ENCODE results near the gene SMIM10L2A. TPM values are rescaled to one million over a fixed set of nuclear protein-coding genes. Genes with fewer than 3 reads are reported as not detected.

The SMIM10L2A gene
- total and polyA plus RNA-seq, 2 donors (not counting 1 experiment from before 2014, with no cell fraction given): 0.02 to 0.66 TPM

DNA sequence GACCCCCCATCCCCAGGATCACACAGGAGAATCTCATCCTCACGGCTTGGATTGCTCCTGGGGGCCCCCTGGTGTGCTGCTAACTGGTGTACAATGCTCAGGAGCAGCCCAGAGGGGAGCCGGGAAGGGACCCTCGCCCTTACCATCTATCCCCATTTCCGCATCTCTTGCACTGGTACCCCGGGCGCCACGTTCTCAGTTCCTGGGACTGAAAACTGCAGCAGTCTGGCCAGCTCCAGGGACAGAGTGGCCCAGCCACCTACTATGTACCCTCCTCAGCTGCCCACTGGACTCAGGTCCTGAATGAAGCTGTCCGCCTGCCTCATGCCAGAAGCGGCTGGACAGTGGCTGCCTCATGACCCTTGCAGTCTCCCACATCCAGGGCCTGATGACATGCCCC is 2.7 kb downstream of the SMIM10L2A start:
- H3K4me1 ChIP-seq (ENCODE audit: control insufficient read depth, extremely low read depth, insufficient read depth, low read length): no peaks in the 10 kb centered on the region
- H3K27me3 ChIP-seq (ENCODE audit: control insufficient read depth, insufficient read depth, low read length): no peaks in the 10 kb centered on the region
- H3K4me2 ChIP-seq (ENCODE audit: extremely low read depth, insufficient read depth, low read length): no peak overlapping the region
- no peaks in the 10 kb centered on the region for H4K20me1 ChIP-seq (ENCODE audit: control insufficient read depth, extremely low read depth, insufficient read depth, low read length)
- H2AFZ ChIP-seq (ENCODE audit: low read length): no peak overlapping the region
- no peak for TF ChIP-seq EZH2 (IDR thresholded peaks at IDR 0.05; ENCODE audit: low read length, missing control alignments)
- TF ChIP-seq, protein P1, sequence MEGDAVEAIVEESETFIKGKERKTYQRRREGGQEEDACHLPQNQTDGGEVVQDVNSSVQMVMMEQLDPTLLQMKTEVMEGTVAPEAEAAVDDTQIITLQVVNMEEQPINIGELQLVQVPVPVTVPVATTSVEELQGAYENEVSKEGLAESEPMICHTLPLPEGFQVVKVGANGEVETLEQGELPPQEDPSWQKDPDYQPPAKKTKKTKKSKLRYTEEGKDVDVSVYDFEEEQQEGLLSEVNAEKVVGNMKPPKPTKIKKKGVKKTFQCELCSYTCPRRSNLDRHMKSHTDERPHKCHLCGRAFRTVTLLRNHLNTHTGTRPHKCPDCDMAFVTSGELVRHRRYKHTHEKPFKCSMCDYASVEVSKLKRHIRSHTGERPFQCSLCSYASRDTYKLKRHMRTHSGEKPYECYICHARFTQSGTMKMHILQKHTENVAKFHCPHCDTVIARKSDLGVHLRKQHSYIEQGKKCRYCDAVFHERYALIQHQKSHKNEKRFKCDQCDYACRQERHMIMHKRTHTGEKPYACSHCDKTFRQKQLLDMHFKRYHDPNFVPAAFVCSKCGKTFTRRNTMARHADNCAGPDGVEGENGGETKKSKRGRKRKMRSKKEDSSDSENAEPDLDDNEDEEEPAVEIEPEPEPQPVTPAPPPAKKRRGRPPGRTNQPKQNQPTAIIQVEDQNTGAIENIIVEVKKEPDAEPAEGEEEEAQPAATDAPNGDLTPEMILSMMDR (conservative IDR thresholded peaks at IDR 0.05 in 1 of 2, IDR thresholded peaks at IDR 0.05 in 1 of 2; ENCODE audit: low read depth in 1 of 2, low read length in 2 of 2): no peak
- no peak overlapping the region for H3K4me3 ChIP-seq (replicated peaks in 1 of 4; ENCODE audit: control extremely low read depth in 1 of 4, insufficient read depth in 1 of 4, low read depth in 3 of 4, low read length in 4 of 4)
- no peak overlapping the region for H3K9ac ChIP-seq (ENCODE audit: insufficient read depth, low read length)
- no peaks in the 10 kb centered on the region for H3K36me3 ChIP-seq (ENCODE audit: control insufficient read depth, insufficient read depth, low read length)
- H3K9me3 ChIP-seq (ENCODE audit: control insufficient read depth, insufficient read depth, low read depth, low read length): no peaks in the 10 kb centered on the region
- no peak overlapping the region for H3K27ac ChIP-seq (ENCODE audit: insufficient read depth, low read length)
- DNase-seq (ENCODE audit: low read depth in 2 of 2): no peak
- no peaks in the 10 kb centered on the region for H3K79me2 ChIP-seq (ENCODE audit: control insufficient read depth, insufficient read depth, low read length)

DNA sequence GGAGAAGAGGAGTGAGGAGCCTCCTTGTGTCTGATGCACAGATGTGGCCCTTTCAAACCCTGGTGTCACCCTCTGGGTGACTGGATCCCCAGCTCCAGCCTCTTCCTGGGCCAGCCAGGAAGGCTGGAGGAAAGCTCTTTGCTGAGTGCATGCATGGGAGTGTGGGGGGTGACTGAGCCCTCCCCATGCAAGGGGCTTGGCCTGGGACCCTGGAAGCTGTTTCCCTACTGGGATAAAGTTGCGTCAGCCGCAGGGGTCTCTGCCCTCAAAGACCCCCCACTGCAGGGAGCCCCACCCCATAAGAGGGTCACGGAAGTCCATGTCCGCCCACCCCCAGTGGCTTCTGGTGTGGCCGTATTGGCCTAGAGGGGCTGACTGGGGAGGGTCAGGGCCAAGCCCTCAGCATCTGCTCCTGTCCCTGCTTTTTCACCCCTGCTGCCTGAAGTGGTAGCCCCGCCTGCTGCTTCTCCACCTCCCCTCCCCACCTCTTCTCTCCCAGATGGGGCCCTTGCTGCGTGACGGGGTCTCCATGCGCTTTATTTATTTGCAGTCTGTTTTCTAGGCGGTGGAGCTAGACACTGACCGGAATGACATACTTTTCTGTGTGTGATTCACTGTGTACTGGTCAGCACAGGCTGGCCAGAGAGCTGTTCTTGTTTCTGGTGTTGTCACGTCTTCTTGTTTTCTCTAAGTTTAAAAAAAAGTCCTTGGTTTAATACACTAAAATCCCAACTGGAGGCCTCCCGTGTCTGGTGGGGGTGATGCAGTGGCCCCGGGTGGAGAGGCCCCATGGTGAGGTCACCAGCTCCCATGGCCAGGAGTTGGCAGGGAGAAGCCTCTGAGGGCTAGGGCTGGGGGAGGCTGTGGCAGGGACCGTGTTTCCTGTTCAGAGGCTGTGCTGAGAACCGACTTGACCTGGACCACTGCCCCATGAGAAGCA is 3.6 kb downstream of the SMIM10L2A start:
- Histone ChIP-seq H3K27ac (ENCODE audit: insufficient read depth, low read length) (no peak overlapping the region), H3K4me2 (ENCODE audit: extremely low read depth, insufficient read depth, low read length) (no peak overlapping the region), H3K9ac (ENCODE audit: insufficient read depth, low read length) (no peak overlapping the region), H3K4me3 (replicated peaks in 1 of 4; ENCODE audit: control extremely low read depth in 1 of 4, insufficient read depth in 1 of 4, low read depth in 3 of 4, low read length in 4 of 4) (no peak overlapping the region), H4K20me1 (ENCODE audit: control insufficient read depth, extremely low read depth, insufficient read depth, low read length) (no peaks in the 10 kb centered on the region), H3K79me2 (ENCODE audit: control insufficient read depth, insufficient read depth, low read length) (no peaks in the 10 kb centered on the region), H2AFZ (ENCODE audit: low read length) (no peak overlapping the region), H3K4me1 (ENCODE audit: control insufficient read depth, extremely low read depth, insufficient read depth, low read length) (no peaks in the 10 kb centered on the region), H3K36me3 (ENCODE audit: control insufficient read depth, insufficient read depth, low read length) (no peaks in the 10 kb centered on the region), H3K27me3 (ENCODE audit: control insufficient read depth, insufficient read depth, low read length) (no peaks in the 10 kb centered on the region), H3K9me3 (ENCODE audit: control insufficient read depth, insufficient read depth, low read depth, low read length) (no peaks in the 10 kb centered on the region)
- no peak for DNase-seq (ENCODE audit: low read depth in 2 of 2)
- TF ChIP-seq, protein P1 (conservative IDR thresholded peaks at IDR 0.05 in 1 of 2, IDR thresholded peaks at IDR 0.05 in 1 of 2; ENCODE audit: low read depth in 1 of 2, low read length in 2 of 2): no peak
- TF ChIP-seq EZH2 (IDR thresholded peaks at IDR 0.05; ENCODE audit: low read length, missing control alignments): no peak

DNA sequence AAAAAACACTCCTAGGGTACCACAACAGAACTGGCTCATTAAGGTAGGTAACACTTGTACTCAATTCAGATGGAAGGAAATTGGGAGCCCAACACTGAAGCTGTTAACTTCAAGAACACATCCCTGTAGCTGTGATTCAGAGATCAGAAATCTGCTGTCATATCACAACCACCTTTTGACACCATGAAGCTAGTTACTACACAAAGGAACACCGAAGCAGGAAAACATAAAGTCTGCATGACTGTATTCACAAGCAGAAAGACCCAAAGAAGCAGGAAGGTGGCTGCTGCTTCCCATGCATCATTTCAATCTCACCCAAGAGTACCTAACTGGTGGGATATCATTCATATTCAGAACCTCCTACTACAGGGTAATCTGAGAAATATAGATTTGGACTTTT is 7.7 kb downstream of the SMIM10L2A start:
- Histone ChIP-seq H3K27me3 (ENCODE audit: control insufficient read depth, insufficient read depth, low read length) (no peaks in the 10 kb centered on the region), H3K9ac (ENCODE audit: insufficient read depth, low read length) (no peak overlapping the region), H3K4me1 (ENCODE audit: control insufficient read depth, extremely low read depth, insufficient read depth, low read length) (no peaks in the 10 kb centered on the region), H3K36me3 (ENCODE audit: control insufficient read depth, insufficient read depth, low read length) (no peaks in the 10 kb centered on the region), H3K27ac (ENCODE audit: insufficient read depth, low read length) (no peak overlapping the region), H3K4me3 (replicated peaks in 1 of 4; ENCODE audit: control extremely low read depth in 1 of 4, insufficient read depth in 1 of 4, low read depth in 3 of 4, low read length in 4 of 4) (no peak overlapping the region), H3K79me2 (ENCODE audit: control insufficient read depth, insufficient read depth, low read length) (no peaks in the 10 kb centered on the region), H3K9me3 (ENCODE audit: control insufficient read depth, insufficient read depth, low read depth, low read length) (no peaks in the 10 kb centered on the region), H3K4me2 (ENCODE audit: extremely low read depth, insufficient read depth, low read length) (no peak overlapping the region), H2AFZ (ENCODE audit: low read length) (no peak overlapping the region), H4K20me1 (ENCODE audit: control insufficient read depth, extremely low read depth, insufficient read depth, low read length) (no peaks in the 10 kb centered on the region)
- DNase-seq (ENCODE audit: low read depth in 2 of 2): no peak
- no peak for TF ChIP-seq EZH2 (IDR thresholded peaks at IDR 0.05; ENCODE audit: low read length, missing control alignments)
- TF ChIP-seq, protein P1 (conservative IDR thresholded peaks at IDR 0.05 in 1 of 2, IDR thresholded peaks at IDR 0.05 in 1 of 2; ENCODE audit: low read depth in 1 of 2, low read length in 2 of 2): no peak

Data from fibroblast of lung (primary cell).